Measurements from ENCODE around the gene SCAPER. TPM values are rescaled to one million over a fixed set of nuclear protein-coding genes. Genes with fewer than 3 reads are reported as not detected.

Gene SCAPER, protein sequence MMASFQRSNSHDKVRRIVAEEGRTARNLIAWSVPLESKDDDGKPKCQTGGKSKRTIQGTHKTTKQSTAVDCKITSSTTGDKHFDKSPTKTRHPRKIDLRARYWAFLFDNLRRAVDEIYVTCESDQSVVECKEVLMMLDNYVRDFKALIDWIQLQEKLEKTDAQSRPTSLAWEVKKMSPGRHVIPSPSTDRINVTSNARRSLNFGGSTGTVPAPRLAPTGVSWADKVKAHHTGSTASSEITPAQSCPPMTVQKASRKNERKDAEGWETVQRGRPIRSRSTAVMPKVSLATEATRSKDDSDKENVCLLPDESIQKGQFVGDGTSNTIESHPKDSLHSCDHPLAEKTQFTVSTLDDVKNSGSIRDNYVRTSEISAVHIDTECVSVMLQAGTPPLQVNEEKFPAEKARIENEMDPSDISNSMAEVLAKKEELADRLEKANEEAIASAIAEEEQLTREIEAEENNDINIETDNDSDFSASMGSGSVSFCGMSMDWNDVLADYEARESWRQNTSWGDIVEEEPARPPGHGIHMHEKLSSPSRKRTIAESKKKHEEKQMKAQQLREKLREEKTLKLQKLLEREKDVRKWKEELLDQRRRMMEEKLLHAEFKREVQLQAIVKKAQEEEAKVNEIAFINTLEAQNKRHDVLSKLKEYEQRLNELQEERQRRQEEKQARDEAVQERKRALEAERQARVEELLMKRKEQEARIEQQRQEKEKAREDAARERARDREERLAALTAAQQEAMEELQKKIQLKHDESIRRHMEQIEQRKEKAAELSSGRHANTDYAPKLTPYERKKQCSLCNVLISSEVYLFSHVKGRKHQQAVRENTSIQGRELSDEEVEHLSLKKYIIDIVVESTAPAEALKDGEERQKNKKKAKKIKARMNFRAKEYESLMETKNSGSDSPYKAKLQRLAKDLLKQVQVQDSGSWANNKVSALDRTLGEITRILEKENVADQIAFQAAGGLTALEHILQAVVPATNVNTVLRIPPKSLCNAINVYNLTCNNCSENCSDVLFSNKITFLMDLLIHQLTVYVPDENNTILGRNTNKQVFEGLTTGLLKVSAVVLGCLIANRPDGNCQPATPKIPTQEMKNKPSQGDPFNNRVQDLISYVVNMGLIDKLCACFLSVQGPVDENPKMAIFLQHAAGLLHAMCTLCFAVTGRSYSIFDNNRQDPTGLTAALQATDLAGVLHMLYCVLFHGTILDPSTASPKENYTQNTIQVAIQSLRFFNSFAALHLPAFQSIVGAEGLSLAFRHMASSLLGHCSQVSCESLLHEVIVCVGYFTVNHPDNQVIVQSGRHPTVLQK (N-terminal part only)
- 22.8 and 24.7 TPM in 2 replicates for total RNA-seq

DNA sequence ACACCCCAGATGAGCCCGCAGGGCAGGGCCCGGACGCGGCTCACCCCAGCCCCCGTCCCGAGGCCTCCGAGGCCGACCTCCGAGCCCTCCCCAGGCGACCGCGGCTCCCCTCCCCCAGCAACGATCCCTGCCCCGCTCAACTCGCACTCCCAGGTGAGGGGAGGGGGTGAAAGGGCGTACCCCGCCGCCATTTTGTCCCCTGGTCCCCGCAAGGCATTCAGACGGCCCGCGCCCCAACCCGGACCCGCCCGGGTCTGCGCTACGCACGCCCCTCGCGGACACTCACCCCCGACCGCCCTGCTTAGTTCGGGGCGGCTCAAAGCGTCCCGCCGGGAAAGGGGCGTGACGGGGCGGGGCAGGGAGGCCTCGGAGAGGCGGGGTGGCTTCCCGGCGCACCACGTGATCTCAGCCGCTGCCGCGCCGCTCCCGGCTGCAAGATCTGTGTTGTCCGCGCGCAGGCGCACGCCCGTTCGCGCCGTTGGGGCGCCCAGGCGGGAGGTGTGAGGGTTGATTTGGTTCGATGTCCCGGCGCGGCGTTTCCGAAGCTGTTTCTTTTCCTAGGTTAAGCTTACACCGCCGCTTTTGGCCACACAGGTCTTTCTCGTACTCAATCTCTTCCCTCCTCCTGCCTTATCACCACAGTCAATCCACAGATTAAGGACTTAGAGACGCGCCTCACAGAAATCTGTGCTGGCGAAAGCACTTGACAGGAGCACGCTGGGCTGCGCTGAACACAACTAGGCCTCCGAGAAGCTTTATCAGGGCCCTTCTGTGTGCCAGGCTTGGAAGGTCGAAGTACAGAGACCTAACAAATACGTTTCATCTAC is at the start of gene SCAPER:
TSS of gene SCAPER (minus strand) at position 328 of the 827 bp plus-strand sequence. CDS start 21,523 bp downstream, outside the sequence.
- Mint-ChIP-seq H3K27me3 (ENCODE audit: low read depth) (peaks cover 5% of the 10 kb centered on the region), H3K4me1 (ENCODE audit: low read depth) (peaks cover 25% of the 10 kb centered on the region), H3K9me3 (no peaks in the 10 kb centered on the region), H3K36me3 (ENCODE audit: low read depth) (no peaks in the 10 kb centered on the region), H3K4me3 (ENCODE audit: low read depth) (peak within 1 kb of the TSS; percentile 89), H3K27ac (peak within 1 kb of the TSS; percentile 90)
- peak; percentile 86 for DNase-seq (ENCODE audit: low spot score)
- intact Hi-C loops (cut with micrococcal nuclease): loop anchor here (1.0 to 10.0 kb wide), 2 partner anchors 26 to 120 kb away; partner anchors contain the start of gene RCN2

DNA sequence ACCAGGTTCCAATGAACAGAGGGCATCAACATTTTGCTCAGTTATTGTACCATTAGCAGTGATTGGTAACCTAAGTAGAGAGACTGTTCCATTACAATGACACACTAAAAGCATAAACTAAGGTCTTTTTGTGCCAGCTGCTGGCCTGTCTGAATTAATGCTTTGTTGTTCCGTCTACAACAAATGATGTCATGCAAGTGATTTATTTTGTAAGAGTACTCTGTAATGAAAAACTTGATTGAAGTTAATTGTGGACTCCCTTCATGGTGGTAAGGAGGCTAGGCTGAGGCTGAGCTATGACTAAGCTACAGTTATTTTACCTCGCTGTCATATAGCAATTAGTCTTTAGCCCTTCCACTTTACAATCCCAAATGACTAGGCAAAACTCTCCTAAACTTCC is 49.6 kb upstream of the SCAPER start:
- peaks cover 4% of the 10 kb centered on the region for H3K27me3 Mint-ChIP-seq (ENCODE audit: low read depth)
- no peak overlapping the region for H3K27ac Mint-ChIP-seq
- no peak for DNase-seq (ENCODE audit: low spot score)
- peaks cover 9% of the 10 kb centered on the region for H3K36me3 Mint-ChIP-seq (ENCODE audit: low read depth)
- intact Hi-C loops (cut with micrococcal nuclease): no loop called here
- no peaks in the 10 kb centered on the region for H3K9me3 Mint-ChIP-seq
- H3K4me3 Mint-ChIP-seq (ENCODE audit: low read depth): no peak overlapping the region
- peaks cover 7% of the 10 kb centered on the region for H3K4me1 Mint-ChIP-seq (ENCODE audit: low read depth)

DNA sequence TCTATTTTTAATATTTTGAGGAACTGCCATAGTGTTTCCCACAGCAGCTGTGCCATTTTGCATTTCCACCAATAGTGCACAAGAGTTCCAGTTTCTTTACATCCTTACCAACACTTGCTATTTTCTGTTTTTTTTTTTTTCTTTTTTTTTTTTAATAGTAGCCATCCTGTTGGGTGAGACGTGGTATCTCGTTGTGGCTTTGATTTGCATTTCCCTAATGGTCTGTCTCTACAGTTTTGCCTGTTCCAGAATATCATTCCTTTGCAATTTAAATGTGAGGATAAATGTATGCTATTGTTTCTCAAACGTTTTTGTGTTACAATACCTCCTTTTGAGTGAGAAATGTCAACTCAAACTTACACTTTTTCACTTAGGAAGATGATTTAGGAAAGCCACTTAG is 48.8 kb upstream of the SCAPER start:
- H3K4me3 Mint-ChIP-seq (ENCODE audit: low read depth): no peak overlapping the region
- H3K9me3 Mint-ChIP-seq: no peaks in the 10 kb centered on the region
- intact Hi-C loops (cut with micrococcal nuclease): no loop called here
- H3K4me1 Mint-ChIP-seq (ENCODE audit: low read depth): peaks cover 7% of the 10 kb centered on the region
- H3K27me3 Mint-ChIP-seq (ENCODE audit: low read depth): peaks cover 4% of the 10 kb centered on the region
- H3K27ac Mint-ChIP-seq: no peak overlapping the region
- peaks cover 9% of the 10 kb centered on the region for H3K36me3 Mint-ChIP-seq (ENCODE audit: low read depth)
- DNase-seq (ENCODE audit: low spot score): no peak

DNA sequence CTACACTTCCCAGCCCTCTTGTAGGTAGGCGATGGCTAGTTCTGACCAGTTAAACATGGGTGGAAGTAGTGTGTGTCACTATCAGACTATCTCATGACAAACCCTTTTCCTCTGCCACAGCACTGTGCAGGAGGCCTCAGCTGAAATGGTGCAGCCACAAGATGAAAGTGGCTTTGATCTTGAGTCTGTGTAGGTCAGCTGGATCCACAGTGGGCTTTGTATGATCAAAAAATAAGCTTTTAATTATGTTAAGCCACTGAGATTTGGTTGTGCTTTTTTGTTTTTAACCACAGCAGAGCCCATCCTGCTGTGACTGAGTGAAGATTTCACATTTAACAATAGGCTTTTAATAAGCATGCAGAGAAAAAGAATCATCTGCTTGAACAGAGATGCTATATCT is 46.1 kb upstream of the SCAPER start:
- Mint-ChIP-seq H3K4me3 (ENCODE audit: low read depth) (no peak overlapping the region), H3K27me3 (ENCODE audit: low read depth) (peaks cover 2% of the 10 kb centered on the region), H3K27ac (peak overlapping the region; percentile 9), H3K36me3 (ENCODE audit: low read depth) (peaks cover 29% of the 10 kb centered on the region), H3K9me3 (no peaks in the 10 kb centered on the region), H3K4me1 (ENCODE audit: low read depth) (peaks cover 7% of the 10 kb centered on the region)
- intact Hi-C loops (cut with micrococcal nuclease): no loop called here
- no peak for DNase-seq (ENCODE audit: low spot score)

DNA sequence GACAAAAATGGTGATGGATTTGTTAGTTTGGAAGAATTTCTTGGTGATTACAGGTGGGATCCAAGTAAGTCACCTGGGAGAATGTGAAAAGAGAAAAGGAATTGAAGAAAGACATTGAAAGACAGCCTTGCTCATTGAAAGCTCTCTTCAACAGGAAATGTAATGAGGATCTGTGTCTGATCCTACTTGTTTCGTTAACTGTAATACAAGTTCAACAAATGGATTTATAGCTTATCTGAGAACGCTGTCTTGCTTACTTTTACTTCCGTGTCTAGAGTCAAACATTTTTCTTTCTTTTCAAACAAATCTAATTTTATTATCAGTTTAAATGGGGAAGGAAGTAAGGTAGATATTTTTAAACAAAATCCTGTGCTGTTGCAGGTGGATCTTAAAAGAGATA is 42.3 kb upstream of the SCAPER start:
- H3K4me1 Mint-ChIP-seq (ENCODE audit: low read depth): peaks cover 7% of the 10 kb centered on the region
- H3K36me3 Mint-ChIP-seq (ENCODE audit: low read depth): peaks cover 56% of the 10 kb centered on the region

DNA sequence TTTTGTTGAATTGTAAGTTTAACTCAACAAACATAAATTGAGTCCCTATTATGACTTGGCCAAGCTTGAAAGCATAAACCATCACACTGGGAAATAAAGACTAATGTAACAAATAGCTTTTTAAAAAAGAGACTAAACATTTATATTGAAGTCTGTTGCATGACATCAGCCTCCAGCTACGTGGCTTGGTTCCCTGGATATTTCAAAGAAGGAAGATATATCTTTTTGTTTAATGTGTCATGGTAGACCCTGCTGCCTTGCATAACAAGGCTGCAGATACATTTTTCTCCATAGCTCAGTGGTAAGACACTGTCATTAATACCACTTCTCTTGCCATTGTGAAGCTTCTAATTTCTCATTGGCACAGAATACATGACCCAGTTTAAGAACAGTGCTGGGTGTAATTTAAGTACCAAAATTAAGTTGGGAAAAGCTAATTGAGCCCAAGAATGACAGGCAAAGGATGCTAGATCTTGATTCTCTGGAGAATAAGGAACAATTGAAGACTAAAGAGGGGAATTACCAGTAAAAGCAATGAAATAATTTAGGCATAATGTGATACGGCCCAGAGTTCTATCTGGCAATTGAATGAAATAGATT is 40.5 kb upstream of the SCAPER start:
- peaks cover 50% of the 10 kb centered on the region for H3K36me3 Mint-ChIP-seq (ENCODE audit: low read depth)
- H3K4me1 Mint-ChIP-seq (ENCODE audit: low read depth): no peaks in the 10 kb centered on the region
- H3K27ac Mint-ChIP-seq: no peak overlapping the region
- no peaks in the 10 kb centered on the region for H3K27me3 Mint-ChIP-seq (ENCODE audit: low read depth)
- no peak overlapping the region for H3K4me3 Mint-ChIP-seq (ENCODE audit: low read depth)
- DNase-seq (ENCODE audit: low spot score): no peak
- no peaks in the 10 kb centered on the region for H3K9me3 Mint-ChIP-seq
- intact Hi-C loops (cut with micrococcal nuclease): no loop called here

More for the DNA sequence above, 42.3 kb upstream of the SCAPER start:
- intact Hi-C loops (cut with micrococcal nuclease): no loop called here
- Mint-ChIP-seq H3K27ac (no peak overlapping the region), H3K9me3 (no peaks in the 10 kb centered on the region), H3K27me3 (ENCODE audit: low read depth) (no peaks in the 10 kb centered on the region), H3K4me3 (ENCODE audit: low read depth) (no peak overlapping the region)
- no peak for DNase-seq (ENCODE audit: low spot score)

DNA sequence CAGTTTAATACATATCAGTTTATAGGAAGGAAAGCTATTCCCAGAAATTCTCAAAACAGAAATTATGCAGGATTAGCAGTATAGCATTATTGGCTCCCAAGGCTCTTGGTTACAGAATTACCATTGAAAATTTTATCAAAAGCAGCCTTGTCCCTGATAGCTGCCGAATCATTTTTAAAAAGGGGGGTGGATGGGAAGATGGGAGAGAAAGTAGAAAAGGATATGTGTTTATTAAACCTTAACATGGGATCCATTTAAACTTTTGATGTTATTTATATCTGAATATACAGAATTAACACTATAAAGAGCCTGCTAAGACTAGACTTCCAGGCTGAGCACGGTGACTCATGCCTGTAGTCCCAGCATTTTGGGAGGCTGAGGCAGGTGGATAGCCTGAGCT is 37.2 kb upstream of the SCAPER start:
- Mint-ChIP-seq H3K4me1 (ENCODE audit: low read depth) (no peaks in the 10 kb centered on the region), H3K4me3 (ENCODE audit: low read depth) (no peak overlapping the region), H3K9me3 (no peaks in the 10 kb centered on the region), H3K27ac (no peak overlapping the region), H3K36me3 (ENCODE audit: low read depth) (peaks cover 46% of the 10 kb centered on the region), H3K27me3 (ENCODE audit: low read depth) (no peaks in the 10 kb centered on the region)
- intact Hi-C loops (cut with micrococcal nuclease): no loop called here
- no peak for DNase-seq (ENCODE audit: low spot score)

DNA sequence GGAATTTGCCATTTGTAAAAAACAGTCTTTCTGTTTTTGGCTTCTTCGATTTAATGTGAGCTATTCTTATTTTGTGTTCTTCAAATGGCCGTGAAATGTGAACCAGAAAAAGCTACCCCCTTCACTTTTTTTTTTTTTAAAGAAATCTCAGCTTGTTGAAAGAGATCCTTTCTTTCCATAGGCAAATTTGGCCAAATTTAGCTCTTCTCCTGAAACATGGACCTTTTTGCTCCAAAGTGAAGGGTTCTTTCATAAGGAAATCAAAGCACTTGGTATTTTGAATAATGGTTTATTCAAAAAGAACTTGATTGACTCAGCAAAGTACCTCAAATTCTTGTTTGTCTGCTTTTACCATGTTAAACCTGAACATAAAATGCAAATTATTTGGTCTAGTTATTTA is 36.5 kb upstream of the SCAPER start:
- intact Hi-C loops (cut with micrococcal nuclease): no loop called here
- H3K27ac Mint-ChIP-seq: no peak overlapping the region
- H3K27me3 Mint-ChIP-seq (ENCODE audit: low read depth): no peaks in the 10 kb centered on the region
- H3K36me3 Mint-ChIP-seq (ENCODE audit: low read depth): peaks cover 45% of the 10 kb centered on the region
- H3K4me3 Mint-ChIP-seq (ENCODE audit: low read depth): no peak overlapping the region
- no peaks in the 10 kb centered on the region for H3K4me1 Mint-ChIP-seq (ENCODE audit: low read depth)
- no peaks in the 10 kb centered on the region for H3K9me3 Mint-ChIP-seq
- DNase-seq (ENCODE audit: low spot score): no peak

DNA sequence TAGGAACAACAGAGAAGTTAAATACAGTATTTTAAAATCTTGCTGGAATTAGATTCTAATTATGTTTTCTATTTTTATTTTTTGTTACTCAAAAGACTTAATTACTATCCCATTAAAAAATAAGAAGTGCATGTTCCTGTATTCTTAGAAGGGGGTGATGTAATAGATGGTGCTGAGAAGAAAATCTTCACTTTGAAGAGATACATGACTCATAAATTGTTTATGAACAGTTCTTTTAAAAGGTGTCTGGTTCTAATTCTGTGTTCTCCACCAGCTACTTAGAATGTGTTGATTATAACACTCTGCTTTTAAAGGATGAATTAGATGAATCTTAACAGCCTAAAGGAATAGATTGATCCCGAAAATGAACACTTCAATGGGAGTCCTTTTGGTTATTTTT is 34.6 kb upstream of the SCAPER start:
- DNase-seq (ENCODE audit: low spot score): no peak
- Mint-ChIP-seq H3K27me3 (ENCODE audit: low read depth) (no peaks in the 10 kb centered on the region), H3K36me3 (ENCODE audit: low read depth) (peaks cover 43% of the 10 kb centered on the region), H3K27ac (no peak overlapping the region), H3K9me3 (no peaks in the 10 kb centered on the region), H3K4me1 (ENCODE audit: low read depth) (peaks cover 4% of the 10 kb centered on the region), H3K4me3 (ENCODE audit: low read depth) (no peak overlapping the region)
- intact Hi-C loops (cut with micrococcal nuclease): loop anchor here (10.0 kb wide), 1 partner anchor 555 kb away; no protein-coding TSS in a partner anchor

DNA sequence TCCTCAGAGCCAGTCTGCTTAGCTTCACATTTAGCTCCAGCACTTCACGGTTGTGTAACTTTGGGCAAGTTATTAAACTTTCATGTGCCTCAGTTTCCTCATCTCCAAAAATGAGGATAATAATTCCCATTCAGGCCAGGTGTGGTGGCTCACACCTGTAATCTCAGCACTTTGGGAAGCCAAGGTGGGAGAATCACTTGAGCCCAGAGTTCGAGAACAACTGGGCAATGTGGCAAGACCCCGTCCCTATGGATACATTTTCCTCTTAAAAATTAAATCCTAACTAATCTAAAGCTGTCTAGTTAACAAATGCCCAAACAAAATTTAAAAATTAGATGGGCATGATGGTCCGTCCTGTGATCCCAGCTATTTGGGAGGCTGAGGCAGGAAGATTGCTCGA is 33.6 kb upstream of the SCAPER start:
- Mint-ChIP-seq H3K36me3 (ENCODE audit: low read depth) (peaks cover 39% of the 10 kb centered on the region), H3K27ac (no peak overlapping the region), H3K9me3 (no peaks in the 10 kb centered on the region), H3K27me3 (ENCODE audit: low read depth) (no peaks in the 10 kb centered on the region), H3K4me1 (ENCODE audit: low read depth) (peaks cover 5% of the 10 kb centered on the region), H3K4me3 (ENCODE audit: low read depth) (no peak overlapping the region)
- intact Hi-C loops (cut with micrococcal nuclease): loop anchor here (10.0 kb wide), 1 partner anchor 556 kb away; no protein-coding TSS in a partner anchor
- DNase-seq (ENCODE audit: low spot score): no peak

DNA sequence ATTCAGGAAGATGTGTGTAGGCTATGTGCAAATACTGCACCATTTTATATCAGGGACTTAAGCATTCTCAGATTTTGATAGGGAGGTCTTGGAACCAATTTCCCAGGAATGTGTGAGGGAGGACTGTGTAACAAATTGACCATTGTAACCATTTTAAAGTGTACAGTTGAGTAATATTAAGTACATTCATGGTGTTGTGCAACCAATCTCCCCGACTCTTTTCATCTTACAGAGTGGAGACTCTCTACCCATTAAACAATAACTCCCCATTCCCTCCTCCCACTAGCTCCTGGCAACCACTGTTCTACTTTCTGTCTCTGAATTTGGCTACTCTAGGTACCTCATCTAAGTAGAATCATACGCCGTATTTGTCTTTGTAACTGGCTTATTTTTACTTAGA is 31.5 kb upstream of the SCAPER start:
- H3K36me3 Mint-ChIP-seq (ENCODE audit: low read depth): peaks cover 44% of the 10 kb centered on the region
- no peaks in the 10 kb centered on the region for H3K9me3 Mint-ChIP-seq
- no peaks in the 10 kb centered on the region for H3K27me3 Mint-ChIP-seq (ENCODE audit: low read depth)
- no peak overlapping the region for H3K4me3 Mint-ChIP-seq (ENCODE audit: low read depth)
- intact Hi-C loops (cut with micrococcal nuclease): loop anchor here (10.0 kb wide), 1 partner anchor 558 kb away; no protein-coding TSS in a partner anchor
- H3K27ac Mint-ChIP-seq: no peak overlapping the region
- DNase-seq (ENCODE audit: low spot score): no peak
- H3K4me1 Mint-ChIP-seq (ENCODE audit: low read depth): peaks cover 18% of the 10 kb centered on the region
